IgD-negative memory B cell (primary cell): ENCODE results near the gene SS18. TPM values are rescaled to one million over a fixed set of nuclear protein-coding genes. Genes with fewer than 3 reads are reported as not detected.
A peak's percentile ranks its signal among the peaks of the same experiment; 100 is the strongest.

Experiments
- H3K27ac Mint-ChIP-seq, 3 donors: one replicate each; pipeline ENCODE4 v1.8.0; 2020 to 2022; ENCODE audit warnings: mild to moderate bottlenecking in 3 of 3, mixed read lengths in 3 of 3, moderate library complexity in 1 of 3
- H3K27me3 Mint-ChIP-seq: one replicate; pipeline ENCODE4 v1.8.0; 2021; ENCODE audit warnings: mixed read lengths
- H3K36me3 Mint-ChIP-seq: one replicate; pipeline ENCODE4 v1.8.0; 2020; ENCODE audit warnings: mild to moderate bottlenecking, mixed read lengths
- H3K4me1 Mint-ChIP-seq, 3 donors: one replicate each; pipeline ENCODE4 v1.8.0; 2020 to 2022; ENCODE audit warnings: mixed read lengths in 3 of 3, mild to moderate bottlenecking in 1 of 3
- H3K4me3 Mint-ChIP-seq, 4 donors: one replicate each; pipeline ENCODE4 v1.8.0; 2020 to 2022; ENCODE audit warnings: mild to moderate bottlenecking in 4 of 4, mixed read lengths in 4 of 4, moderate library complexity in 3 of 4
- H3K9me3 Mint-ChIP-seq, 3 donors: one replicate each; pipeline ENCODE4 v1.8.0; 2020 to 2021; ENCODE audit warnings: mixed read lengths in 3 of 3, mild to moderate bottlenecking in 1 of 3
- polyA plus RNA-seq: library from polyadenylated mRNA; unstranded; fragments of 300-500 nt; fragmentation: Illumina TruSeq; gene quantifications from one replicate; pipeline ENCODE4 v1.2.3, GENCODE V29; 2021

SS18 gene
- polyA plus RNA-seq, 1 donor from 2014 or later: 30.9 TPM

DNA sequence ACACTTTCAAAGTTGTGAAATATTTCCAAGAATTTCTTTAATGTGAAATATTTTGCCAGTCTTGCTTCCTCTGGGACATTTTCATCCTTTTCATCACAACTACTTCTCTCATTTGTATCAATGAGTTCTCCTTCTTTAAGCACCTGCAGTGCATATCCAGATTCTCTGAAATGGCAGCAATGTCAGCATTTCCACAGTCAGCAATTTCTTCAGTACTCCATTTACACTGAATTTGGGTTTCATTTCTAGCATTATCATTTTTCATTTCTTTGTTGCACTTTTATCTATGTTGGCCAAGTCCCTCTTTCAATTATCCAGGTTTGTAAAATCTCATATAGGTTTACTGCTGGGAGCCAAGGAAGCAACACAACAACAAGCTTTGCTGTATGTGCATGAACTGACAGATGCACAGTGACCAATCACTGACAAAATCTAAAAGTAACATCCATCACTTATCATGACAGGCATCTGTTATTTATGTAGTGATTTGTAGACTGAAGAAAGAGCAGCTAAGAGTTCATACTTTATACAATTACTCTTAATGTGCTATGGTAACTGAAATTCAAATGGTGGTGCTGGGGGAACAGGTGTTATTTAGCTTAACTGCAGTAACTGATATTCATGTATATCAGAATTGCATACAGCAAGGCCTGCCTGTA is 43.9 kb downstream of the SS18 start:
- H3K36me3 Mint-ChIP-seq: peaks cover 13% of the 10 kb centered on the region
- H3K4me3 Mint-ChIP-seq: no peak overlapping the region
- H3K27me3 Mint-ChIP-seq: no peaks in the 10 kb centered on the region
- no peak overlapping the region for H3K27ac Mint-ChIP-seq
- peaks cover 0 to 3% (median 3%) of the 10 kb centered on the region in 3 donors for H3K9me3 Mint-ChIP-seq
- peaks cover 17 to 20% (median 17%) of the 10 kb centered on the region in 3 donors for H3K4me1 Mint-ChIP-seq

GRCh38 chr18:26044807-26045206 is 45.6 kb downstream of the SS18 start:
- peaks cover 0 to 3% (median 3%) of the 10 kb centered on the region in 3 donors for H3K9me3 Mint-ChIP-seq
- H3K4me3 Mint-ChIP-seq: no peak overlapping the region
- H3K4me1 Mint-ChIP-seq: peaks cover 16 to 29% (median 18%) of the 10 kb centered on the region in 3 donors
- peaks cover 13% of the 10 kb centered on the region for H3K36me3 Mint-ChIP-seq
- no peaks in the 10 kb centered on the region for H3K27me3 Mint-ChIP-seq
- no peak overlapping the region for H3K27ac Mint-ChIP-seq

GRCh38 chr18:26040051-26040656 is 50.3 kb downstream of the SS18 start:
- Mint-ChIP-seq H3K27ac (peak overlapping the region in 1 of 3 donors; percentile 15), H3K36me3 (peaks cover 18% of the 10 kb centered on the region), H3K4me3 (no peak overlapping the region), H3K4me1 (peaks cover 5 to 21% (median 8%) of the 10 kb centered on the region in 3 donors), H3K9me3 (peaks cover 0 to 3% (median under 1%) of the 10 kb centered on the region in 3 donors), H3K27me3 (no peaks in the 10 kb centered on the region)

- Mint-ChIP-seq H3K27me3 (no peaks in the 10 kb centered on the region), H3K36me3 (peaks cover 14% of the 10 kb centered on the region), H3K4me3 (no peak overlapping the region), H3K4me1 (peaks cover 3 to 18% (median 8%) of the 10 kb centered on the region in 3 donors), H3K9me3 (no peaks in the 10 kb centered on the region), H3K27ac (no peak overlapping the region)
Observed at GRCh38 chr18:26039203-26039602, 51.2 kb downstream of the SS18 start.

DNA sequence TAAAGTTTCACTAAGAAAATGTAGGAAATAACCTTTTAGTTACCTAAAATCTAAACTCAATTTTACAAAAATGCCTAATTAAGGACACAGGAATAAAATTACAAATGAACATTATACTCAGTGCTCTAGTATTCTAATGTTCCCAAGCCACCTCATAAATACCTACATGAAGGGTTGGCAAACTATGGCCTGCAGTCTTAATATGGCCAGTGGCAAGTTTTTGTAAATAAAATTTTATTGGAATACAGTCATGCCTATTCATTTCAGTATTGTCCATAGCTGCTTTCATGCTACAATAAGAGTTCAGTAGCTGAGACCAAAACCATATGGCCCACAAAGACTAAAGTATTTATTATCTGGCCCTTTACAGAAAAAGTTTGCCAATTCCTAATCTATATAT is 53.8 kb downstream of the SS18 start:
- no peak overlapping the region for H3K4me3 Mint-ChIP-seq
- H3K4me1 Mint-ChIP-seq: peaks cover 0 to 10% (median 4%) of the 10 kb centered on the region in 3 donors
- H3K36me3 Mint-ChIP-seq: peaks cover 17% of the 10 kb centered on the region
- H3K9me3 Mint-ChIP-seq: no peaks in the 10 kb centered on the region
- H3K27ac Mint-ChIP-seq: no peak overlapping the region
- no peaks in the 10 kb centered on the region for H3K27me3 Mint-ChIP-seq

DNA sequence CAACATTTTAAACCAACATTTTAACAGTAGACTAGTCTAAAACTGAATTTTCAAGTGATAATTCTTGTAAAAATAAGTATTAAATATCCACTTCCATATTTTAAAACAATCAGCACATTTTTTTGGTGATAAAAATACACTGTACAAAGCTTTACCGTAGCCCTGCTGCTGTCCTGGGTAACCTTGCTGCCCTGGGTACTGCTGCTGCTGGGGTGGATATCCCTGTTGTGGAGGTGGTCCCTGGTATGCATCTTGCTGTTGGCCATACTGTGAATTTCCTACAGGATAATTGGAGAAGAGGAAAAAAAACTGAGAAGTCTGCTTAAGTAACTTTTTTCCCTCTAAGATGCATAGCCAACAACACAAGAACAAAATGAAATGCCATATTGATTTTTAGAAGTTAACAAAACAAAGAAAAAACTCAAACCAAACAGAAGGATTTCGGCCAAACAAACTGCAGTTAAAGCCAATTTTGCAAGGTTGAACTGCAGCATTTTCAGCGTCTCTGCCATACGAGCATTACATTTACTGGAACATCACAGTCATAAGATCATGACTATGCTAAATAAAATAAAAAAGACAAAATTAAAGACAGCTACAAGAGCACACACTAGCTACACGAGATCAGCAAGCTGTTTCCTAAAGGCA is 55.4 kb downstream of the SS18 start:
- Mint-ChIP-seq H3K4me3 (no peak overlapping the region), H3K36me3 (peaks cover 21% of the 10 kb centered on the region), H3K27ac (no peak overlapping the region)

DNA sequence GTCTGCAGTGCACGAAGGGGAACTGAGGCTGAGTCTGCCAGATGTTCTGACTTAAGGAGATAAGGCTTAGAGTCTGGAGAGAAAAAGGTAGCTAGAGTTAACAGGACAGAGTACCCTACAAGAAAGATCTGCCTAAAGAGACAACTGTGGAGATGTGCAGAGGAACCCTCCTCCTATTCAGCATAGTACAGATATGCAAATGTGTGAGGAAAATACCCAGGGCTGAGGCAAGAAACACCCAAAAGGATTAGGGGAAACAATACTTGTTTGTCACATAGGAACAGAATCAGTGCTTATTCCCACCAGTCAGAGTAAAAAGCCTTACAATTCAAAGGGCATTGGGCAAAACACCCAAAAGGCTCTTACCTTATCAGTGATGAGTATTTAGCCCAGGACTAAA is 67.8 kb downstream of the SS18 start:
- Mint-ChIP-seq H3K4me1 (peaks cover 0 to 3% (median 2%) of the 10 kb centered on the region in 3 donors), H3K36me3 (peaks cover 13% of the 10 kb centered on the region), H3K4me3 (peak overlapping the region in 1 of 4 donors; percentile 11), H3K27ac (no peak overlapping the region), H3K9me3 (no peaks in the 10 kb centered on the region), H3K27me3 (no peaks in the 10 kb centered on the region)

More for the DNA sequence above, 55.4 kb downstream of the SS18 start:
- H3K27me3 Mint-ChIP-seq: no peaks in the 10 kb centered on the region
- no peaks in the 10 kb centered on the region for H3K9me3 Mint-ChIP-seq
- H3K4me1 Mint-ChIP-seq: peaks cover 0 to 2% (median 1%) of the 10 kb centered on the region in 3 donors

DNA sequence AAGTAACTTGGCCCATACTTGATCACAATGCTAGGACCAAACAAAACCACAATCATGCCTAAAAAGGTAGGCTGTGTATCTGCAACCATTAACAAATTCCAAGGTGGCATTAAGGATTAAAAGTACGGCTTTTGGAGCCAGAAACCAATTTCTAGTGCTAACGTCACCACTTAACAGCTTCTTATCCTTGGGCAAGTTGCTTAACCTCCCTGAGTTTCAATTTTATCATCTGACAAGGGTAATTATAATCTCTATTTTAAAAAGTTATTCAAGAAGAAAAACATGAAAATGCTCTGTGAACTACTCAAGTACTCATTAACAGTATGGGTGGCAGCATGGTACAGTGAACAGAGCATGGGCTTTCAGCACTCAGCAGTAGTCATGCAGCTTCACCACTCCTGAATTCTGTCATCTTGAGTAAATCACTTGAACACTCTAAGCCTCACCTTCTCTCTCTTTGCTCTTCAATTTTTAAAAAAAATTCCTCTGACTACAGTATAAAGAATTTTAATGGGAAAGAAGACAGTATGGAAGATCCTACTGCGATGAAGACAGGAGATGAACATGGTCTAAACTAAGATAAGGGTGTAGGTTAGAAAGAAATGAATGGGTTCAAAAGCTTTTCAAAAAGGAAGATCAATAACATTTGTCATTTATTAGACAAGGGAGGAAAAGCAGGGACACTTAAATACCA is 69.2 kb downstream of the SS18 start:
- no peaks in the 10 kb centered on the region for H3K27me3 Mint-ChIP-seq
- H3K27ac Mint-ChIP-seq: no peak overlapping the region
- no peak overlapping the region for H3K4me3 Mint-ChIP-seq
- H3K4me1 Mint-ChIP-seq: peaks cover 0 to 2% (median 1%) of the 10 kb centered on the region in 3 donors
- H3K36me3 Mint-ChIP-seq: peaks cover 13% of the 10 kb centered on the region
- H3K9me3 Mint-ChIP-seq: no peaks in the 10 kb centered on the region

GRCh38 chr18:26017929-26018328 is 72.5 kb downstream of the SS18 start:
- Mint-ChIP-seq H3K27ac (no peak overlapping the region), H3K36me3 (peaks cover 4% of the 10 kb centered on the region)

DNA sequence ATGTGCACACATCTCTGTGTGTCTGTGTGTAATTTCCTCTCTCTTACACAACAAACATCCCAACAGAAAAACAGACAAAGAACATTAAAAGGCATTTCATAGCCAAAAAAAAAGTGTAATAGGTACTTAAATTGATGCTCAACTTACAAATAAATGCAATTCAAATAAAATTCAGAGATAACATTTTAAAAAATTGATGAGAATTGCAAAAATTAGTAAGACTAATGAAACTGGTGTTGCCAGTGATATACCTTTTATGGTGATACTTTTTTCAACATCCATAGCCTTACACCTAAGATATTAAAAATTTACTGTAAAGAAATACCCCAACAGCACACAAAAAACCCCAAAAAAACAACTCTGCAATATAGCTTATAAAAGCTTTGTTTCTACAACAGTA is 76.0 kb downstream of the SS18 start:
- H3K27ac Mint-ChIP-seq: no peak overlapping the region
- no peaks in the 10 kb centered on the region for H3K27me3 Mint-ChIP-seq

More at GRCh38 chr18:26017929-26018328, 72.5 kb downstream of the SS18 start:
- H3K9me3 Mint-ChIP-seq: no peaks in the 10 kb centered on the region
- H3K27me3 Mint-ChIP-seq: no peaks in the 10 kb centered on the region
- H3K4me1 Mint-ChIP-seq: no peaks in the 10 kb centered on the region
- no peak overlapping the region for H3K4me3 Mint-ChIP-seq

DNA sequence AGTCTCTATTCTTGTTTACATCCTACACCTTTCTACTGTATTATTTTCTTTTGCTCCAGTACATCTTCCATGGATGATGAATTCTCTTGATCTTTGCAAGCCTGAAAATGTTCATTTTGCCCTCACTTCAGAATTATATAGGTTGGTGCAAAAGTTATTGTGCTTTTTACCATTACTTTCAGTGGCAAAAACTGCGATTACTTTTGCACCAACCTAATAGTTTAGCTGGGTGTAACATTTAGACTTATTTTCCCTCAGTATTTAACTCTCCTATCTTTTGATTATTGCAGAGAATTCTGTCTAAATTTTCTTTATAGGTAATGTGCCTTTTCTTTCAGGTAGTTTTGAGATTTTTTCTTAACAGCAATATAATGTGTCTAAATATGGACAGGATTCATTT is 81.8 kb downstream of the SS18 start:
- no peaks in the 10 kb centered on the region for H3K9me3 Mint-ChIP-seq
- H3K27ac Mint-ChIP-seq: no peak overlapping the region
- peaks cover 4% of the 10 kb centered on the region for H3K36me3 Mint-ChIP-seq
- H3K4me1 Mint-ChIP-seq: peaks cover 0 to 2% (median 0%) of the 10 kb centered on the region in 3 donors
- no peak overlapping the region for H3K4me3 Mint-ChIP-seq
- no peaks in the 10 kb centered on the region for H3K27me3 Mint-ChIP-seq

More for the DNA sequence above, 76.0 kb downstream of the SS18 start:
- Mint-ChIP-seq H3K4me1 (no peaks in the 10 kb centered on the region), H3K4me3 (no peak overlapping the region), H3K9me3 (no peaks in the 10 kb centered on the region), H3K36me3 (peaks cover 5% of the 10 kb centered on the region)

- H3K27ac Mint-ChIP-seq: no peak overlapping the region
- H3K36me3 Mint-ChIP-seq: peaks cover 4% of the 10 kb centered on the region
- H3K4me1 Mint-ChIP-seq: peaks cover 0 to 2% (median 0%) of the 10 kb centered on the region in 3 donors
- no peaks in the 10 kb centered on the region for H3K9me3 Mint-ChIP-seq
- no peak overlapping the region for H3K4me3 Mint-ChIP-seq
- no peaks in the 10 kb centered on the region for H3K27me3 Mint-ChIP-seq
Observed at GRCh38 chr18:26008096-26008495, 82.3 kb downstream of the SS18 start.

- Mint-ChIP-seq H3K4me1 (peaks cover 0 to 2% (median 0%) of the 10 kb centered on the region in 3 donors), H3K36me3 (no peaks in the 10 kb centered on the region), H3K9me3 (no peaks in the 10 kb centered on the region), H3K27me3 (no peaks in the 10 kb centered on the region), H3K4me3 (no peak overlapping the region), H3K27ac (no peak overlapping the region)
Observed at GRCh38 chr18:26005950-26006349, 84.5 kb downstream of the SS18 start.

GRCh38 chr18:26004832-26005231 is 85.6 kb downstream of the SS18 start:
- H3K27me3 Mint-ChIP-seq: no peaks in the 10 kb centered on the region
- no peak overlapping the region for H3K27ac Mint-ChIP-seq
- peaks cover 0 to 2% (median 0%) of the 10 kb centered on the region in 3 donors for H3K4me1 Mint-ChIP-seq
- no peaks in the 10 kb centered on the region for H3K36me3 Mint-ChIP-seq
- H3K9me3 Mint-ChIP-seq: no peaks in the 10 kb centered on the region
- H3K4me3 Mint-ChIP-seq: no peak overlapping the region

DNA sequence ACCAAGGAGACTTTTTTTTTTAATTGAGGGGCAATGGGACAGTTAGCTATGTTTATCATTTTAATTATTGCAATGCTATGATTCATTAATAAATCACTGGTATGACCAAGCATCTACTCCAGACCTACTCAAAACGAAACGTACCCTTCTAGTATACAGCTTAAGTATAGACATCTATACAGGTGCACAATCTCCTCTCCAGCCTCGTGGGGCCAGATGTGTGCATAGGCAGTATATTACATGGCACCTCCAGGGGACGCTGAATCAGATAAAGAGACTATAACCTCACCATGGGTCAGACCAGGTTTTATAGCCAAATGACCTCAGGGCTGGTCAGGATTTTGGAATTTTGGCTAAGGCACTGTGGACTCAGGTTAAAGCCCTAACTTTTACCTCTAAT is 86.6 kb downstream of the SS18 start:
- Mint-ChIP-seq H3K9me3 (peaks cover 0 to 7% (median 6%) of the 10 kb centered on the region in 3 donors), H3K4me1 (peaks cover 0 to 2% (median 0%) of the 10 kb centered on the region in 3 donors), H3K4me3 (no peak overlapping the region), H3K36me3 (no peaks in the 10 kb centered on the region), H3K27ac (no peak overlapping the region), H3K27me3 (no peaks in the 10 kb centered on the region)
